HCT116 (cell line): Measurements from ENCODE around the gene SF3B1. TPM values are rescaled to one million over a fixed set of nuclear protein-coding genes. Genes with fewer than 3 reads are reported as not detected.

Experiments used
- ATAC-seq: fragments of 200-7000 bp; cut with Tn5 transposase; 2 replicates; pipeline ENCODE4 v1.9.1; 2020; ENCODE audit warnings: mild to moderate bottlenecking, moderate library complexity
- Bru-seq: library from RNA; stranded (reverse); fragments of 400-500 nt; gene quantifications from one replicate; lab custom pipeline; 2021; lab: Mats Ljungman, UMichigan
- BruChase-seq, 2 experiments: library from RNA; stranded (reverse); fragments of 400-500 nt; gene quantifications; one replicate each; lab custom pipeline; 2021; lab: Mats Ljungman, UMichigan
- BruUV-seq: library from RNA; stranded (reverse); fragments of 400-500 nt; replicated peaks from 2 replicates; lab custom pipeline; 2021; lab: Mats Ljungman, UMichigan
- CTCF ChIA-PET: fragments of 300-600 bp; sonication (Branson Sonifier 250); formaldehyde crosslinking; loops from one replicate; lab custom pipeline; 2021; ENCODE audit warnings: antibody characterized with exemption; lab: Charles Lee
- POLR2A ChIA-PET: fragments of 300-600, 350-600 bp; sonication (Branson Sonifier 250); formaldehyde crosslinking; loops from one replicate; lab custom pipeline; 2021; ENCODE audit warnings: antibody characterized with exemption; lab: Charles Lee
- RAD21 ChIA-PET, 2 experiments: fragments of 300-600 bp; sonication (Branson Sonifier 250); formaldehyde crosslinking; loops; one replicate each; lab custom pipeline; 2023; ENCODE audit warnings: low total read pairs in 2 of 2; ENCODE audit not compliant: uncharacterized antibody in 2 of 2, unreplicated experiment in 2 of 2, low non-redundant PET in 1 of 2; lab: Charles Lee
- DNase-seq: peaks from one replicate; pipeline ENCODE4 v3.0.0-alpha.2; 2010; ENCODE audit warnings: low read depth, low spot score
- H2AFZ ChIP-seq: fragments of 200-600 bp; shearing (Covaris generic), sonication (generic); 2 replicates; pipeline ENCODE4 v1.6.1; 2017; ENCODE audit warnings: low read depth, mixed run types, mixed read lengths, antibody characterized with exemption, low read length; ENCODE audit not compliant: poor library complexity, severe bottlenecking
- H3K27ac ChIP-seq: 2 replicates; pipeline ENCODE4 v1.5.1; 2012; ENCODE audit warnings: low read depth, low read length
- H3K27me3 ChIP-seq: fragments of 200-600 bp; sonication (generic); 2 replicates; pipeline ENCODE4 v1.6.1; 2016; ENCODE audit warnings: mixed run types, low read length, mixed read lengths; ENCODE audit not compliant: insufficient read depth
- H3K36me3 ChIP-seq, 2 experiments: fragments of 200-500 bp in 1 of 2; fragments of 200-600 bp in 1 of 2; sonication (Bioruptor generic) in 1 of 2; sonication (generic) in 1 of 2; 2 replicates each; pipeline versions ENCODE4 v1.5.1 to v1.6.1; 2014 to 2016; ENCODE audit warnings: low read length in 2 of 2, inconsistent platforms in 1 of 2, mixed read lengths in 1 of 2, mixed run types in 1 of 2; ENCODE audit not compliant: insufficient read depth in 2 of 2, control insufficient read depth in 1 of 2
- H3K4me1 ChIP-seq, 2 experiments: fragments of 200-600 bp in 1 of 2; sonication (generic) in 1 of 2; 2 replicates each; pipeline versions ENCODE4 v1.5.1 to v1.6.1; 2012 to 2017; ENCODE audit warnings: low read length in 2 of 2, inconsistent platforms in 1 of 2, mild to moderate bottlenecking in 1 of 2, mixed read lengths in 1 of 2, mixed run types in 1 of 2, moderate library complexity in 1 of 2; ENCODE audit not compliant: insufficient read depth in 2 of 2, control insufficient read depth in 1 of 2
- H3K4me2 ChIP-seq: fragments of 200-600 bp; sonication (generic); 2 replicates; pipeline ENCODE4 v1.6.1; 2017; ENCODE audit warnings: mixed run types, low read length, mixed read lengths
- H3K4me3 ChIP-seq, 2 experiments: fragments of 200-600 bp in 1 of 2; sonication (generic) in 1 of 2; replicated peaks in 1 of 2; 2 replicates each; pipeline ENCODE4 v1.5.1; 2011 to 2016; ENCODE audit warnings: low read length in 2 of 2, control low read depth in 1 of 2, low read depth in 1 of 2, mild to moderate bottlenecking in 1 of 2, mixed read lengths in 1 of 2, mixed run types in 1 of 2
- H3K79me2 ChIP-seq: fragments of 200-600 bp; sonication (generic); 2 replicates; pipeline ENCODE4 v1.6.1; 2017; ENCODE audit warnings: mild to moderate bottlenecking, mixed run types, low read length, moderate library complexity, mixed read lengths; ENCODE audit not compliant: insufficient read depth
- H3K9ac ChIP-seq: fragments of 200-600 bp; sonication (generic); 2 replicates; pipeline ENCODE4 v1.6.1; 2016; ENCODE audit warnings: low read length, mixed read lengths
- H3K9me2 ChIP-seq: fragments of 200-600 bp; sonication (generic), shearing (Covaris generic); 2 replicates; pipeline ENCODE4 v1.6.1; 2017; ENCODE audit warnings: mixed run types, mild to moderate bottlenecking, moderate library complexity; ENCODE audit not compliant: insufficient read depth
- H3K9me3 ChIP-seq, 2 experiments: fragments of 200-500 bp in 1 of 2; fragments of 200-600 bp in 1 of 2; sonication (Bioruptor generic) in 1 of 2; sonication (generic) in 1 of 2; 2 replicates each; pipeline ENCODE4 v1.6.1; 2014 to 2017; ENCODE audit warnings: low read length in 2 of 2, mixed read lengths in 2 of 2, inconsistent platforms in 1 of 2, low read depth in 1 of 2, mild to moderate bottlenecking in 1 of 2, mixed run types in 1 of 2, moderate library complexity in 1 of 2; ENCODE audit not compliant: control insufficient read depth in 1 of 2, insufficient read depth in 1 of 2
- H4K20me1 ChIP-seq: fragments of 200-600 bp; sonication (generic), shearing (Covaris generic); 2 replicates; pipeline ENCODE4 v1.6.1; 2017; ENCODE audit warnings: mixed run types, mild to moderate bottlenecking, moderate library complexity; ENCODE audit not compliant: insufficient read depth
- EZH2 ChIP-seq: fragments of 200-600 bp; sonication (generic); IDR thresholded peaks from 2 replicates; pipeline ENCODE4 v1.6.1; 2017; ENCODE audit warnings: antibody characterized with exemption, mixed run types
- FOSL1 ChIP-seq: IDR thresholded peaks from 2 replicates; pipeline ENCODE4 v1.6.1; 2012; ENCODE audit warnings: low read depth
- POLR2A ChIP-seq: IDR thresholded peaks from 2 replicates; pipeline ENCODE4 v1.7.0; 2011; ENCODE audit warnings: borderline replicate concordance; ENCODE audit not compliant: insufficient read depth, insufficient read length; ENCODE audit errors: extremely low read depth
- POLR2AphosphoS5 ChIP-seq: IDR thresholded peaks from 2 replicates; pipeline ENCODE4 v1.6.1; 2011; ENCODE audit warnings: mild to moderate bottlenecking, low read depth, low read length, moderate library complexity
- SIN3A ChIP-seq: IDR thresholded peaks from 2 replicates; pipeline ENCODE4 v1.6.1; 2012; ENCODE audit warnings: low read depth
- SP1 ChIP-seq: IDR thresholded peaks from 2 replicates; pipeline ENCODE4 v1.6.1; 2012; ENCODE audit warnings: low read depth
- ZNF274 ChIP-seq: fragments of 200-500 bp; sonication (Bioruptor generic); IDR thresholded peaks from 2 replicates; pipeline ENCODE4 v1.6.1; 2014; ENCODE audit warnings: mild to moderate bottlenecking, low read depth, low read length, inconsistent platforms
- intact Hi-C: fragments of 100-400 bp; cut with micrococcal nuclease; formaldehyde crosslinking; loops from 2 replicates; pipeline ENCODE4 v1.10.0; 2022
- long read RNA-seq: library from polyadenylated mRNA; unstranded; transcript quantifications from one replicate; pipeline ENCODE4 v2.0.0, GENCODE V29; 2021; ENCODE audit not compliant: unreplicated experiment
- polyA plus RNA-seq: library from polyadenylated mRNA; unstranded; fragments of >200 nt; gene quantifications from 2 replicates; pipeline ENCODE4 v1.2.1, GENCODE V29; 2012; ENCODE audit warnings: missing spikeins
- total RNA-seq: library from RNA; stranded (reverse); gene quantifications from one replicate; pipeline ENCODE4 v1.2.1, GENCODE V29; 2021; ENCODE audit not compliant: unreplicated experiment
- TF ChIP-seq, protein P1 (sequence below): IDR thresholded peaks from 2 replicates; pipeline ENCODE4 v1.6.1; 2011; ENCODE audit warnings: mild to moderate bottlenecking, low read length, moderate library complexity; ENCODE audit not compliant: insufficient replicate concordance; ENCODE audit errors: extremely low read depth
- TF ChIP-seq, protein P2 (sequence below), 3 experiments: fragments of 200-600 bp in 1 of 3; sonication (generic) in 1 of 3; IDR thresholded peaks in 2 of 3; conservative IDR thresholded peaks in 1 of 3; 2 replicates each; pipeline ENCODE4 v1.5.1; 2012 to 2017; ENCODE audit warnings: low read depth in 2 of 3, low read length in 2 of 3, antibody characterized with exemption in 1 of 3, borderline replicate concordance in 1 of 3, control low read depth in 1 of 3, mild to moderate bottlenecking in 1 of 3, mixed read lengths in 1 of 3, mixed run types in 1 of 3, moderate library complexity in 1 of 3; ENCODE audit not compliant: insufficient read depth in 1 of 3

The SF3B1 gene, protein sequence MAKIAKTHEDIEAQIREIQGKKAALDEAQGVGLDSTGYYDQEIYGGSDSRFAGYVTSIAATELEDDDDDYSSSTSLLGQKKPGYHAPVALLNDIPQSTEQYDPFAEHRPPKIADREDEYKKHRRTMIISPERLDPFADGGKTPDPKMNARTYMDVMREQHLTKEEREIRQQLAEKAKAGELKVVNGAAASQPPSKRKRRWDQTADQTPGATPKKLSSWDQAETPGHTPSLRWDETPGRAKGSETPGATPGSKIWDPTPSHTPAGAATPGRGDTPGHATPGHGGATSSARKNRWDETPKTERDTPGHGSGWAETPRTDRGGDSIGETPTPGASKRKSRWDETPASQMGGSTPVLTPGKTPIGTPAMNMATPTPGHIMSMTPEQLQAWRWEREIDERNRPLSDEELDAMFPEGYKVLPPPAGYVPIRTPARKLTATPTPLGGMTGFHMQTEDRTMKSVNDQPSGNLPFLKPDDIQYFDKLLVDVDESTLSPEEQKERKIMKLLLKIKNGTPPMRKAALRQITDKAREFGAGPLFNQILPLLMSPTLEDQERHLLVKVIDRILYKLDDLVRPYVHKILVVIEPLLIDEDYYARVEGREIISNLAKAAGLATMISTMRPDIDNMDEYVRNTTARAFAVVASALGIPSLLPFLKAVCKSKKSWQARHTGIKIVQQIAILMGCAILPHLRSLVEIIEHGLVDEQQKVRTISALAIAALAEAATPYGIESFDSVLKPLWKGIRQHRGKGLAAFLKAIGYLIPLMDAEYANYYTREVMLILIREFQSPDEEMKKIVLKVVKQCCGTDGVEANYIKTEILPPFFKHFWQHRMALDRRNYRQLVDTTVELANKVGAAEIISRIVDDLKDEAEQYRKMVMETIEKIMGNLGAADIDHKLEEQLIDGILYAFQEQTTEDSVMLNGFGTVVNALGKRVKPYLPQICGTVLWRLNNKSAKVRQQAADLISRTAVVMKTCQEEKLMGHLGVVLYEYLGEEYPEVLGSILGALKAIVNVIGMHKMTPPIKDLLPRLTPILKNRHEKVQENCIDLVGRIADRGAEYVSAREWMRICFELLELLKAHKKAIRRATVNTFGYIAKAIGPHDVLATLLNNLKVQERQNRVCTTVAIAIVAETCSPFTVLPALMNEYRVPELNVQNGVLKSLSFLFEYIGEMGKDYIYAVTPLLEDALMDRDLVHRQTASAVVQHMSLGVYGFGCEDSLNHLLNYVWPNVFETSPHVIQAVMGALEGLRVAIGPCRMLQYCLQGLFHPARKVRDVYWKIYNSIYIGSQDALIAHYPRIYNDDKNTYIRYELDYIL
- total RNA-seq (282 TPM), Bru-seq, nascent RNA (percentile 97 among the genes with signal in this experiment), BruChase-seq, experiment 1, labeled RNA remaining after a 6-hour chase (percentile 99 among the genes with signal in this experiment), BruChase-seq, experiment 2, labeled RNA remaining after a 2-hour chase (percentile 97 among the genes with signal in this experiment)
- 194 and 213 TPM in 2 replicates for polyA plus RNA-seq
- long read RNA-seq, full-length matches to known transcripts = 277 of 450 reads
- long read RNA-seq, partial matches to known transcripts = 133 of 450 reads
- long read RNA-seq, other reads (novel, unspliced or antisense) = 40 of 450 reads

DNA sequence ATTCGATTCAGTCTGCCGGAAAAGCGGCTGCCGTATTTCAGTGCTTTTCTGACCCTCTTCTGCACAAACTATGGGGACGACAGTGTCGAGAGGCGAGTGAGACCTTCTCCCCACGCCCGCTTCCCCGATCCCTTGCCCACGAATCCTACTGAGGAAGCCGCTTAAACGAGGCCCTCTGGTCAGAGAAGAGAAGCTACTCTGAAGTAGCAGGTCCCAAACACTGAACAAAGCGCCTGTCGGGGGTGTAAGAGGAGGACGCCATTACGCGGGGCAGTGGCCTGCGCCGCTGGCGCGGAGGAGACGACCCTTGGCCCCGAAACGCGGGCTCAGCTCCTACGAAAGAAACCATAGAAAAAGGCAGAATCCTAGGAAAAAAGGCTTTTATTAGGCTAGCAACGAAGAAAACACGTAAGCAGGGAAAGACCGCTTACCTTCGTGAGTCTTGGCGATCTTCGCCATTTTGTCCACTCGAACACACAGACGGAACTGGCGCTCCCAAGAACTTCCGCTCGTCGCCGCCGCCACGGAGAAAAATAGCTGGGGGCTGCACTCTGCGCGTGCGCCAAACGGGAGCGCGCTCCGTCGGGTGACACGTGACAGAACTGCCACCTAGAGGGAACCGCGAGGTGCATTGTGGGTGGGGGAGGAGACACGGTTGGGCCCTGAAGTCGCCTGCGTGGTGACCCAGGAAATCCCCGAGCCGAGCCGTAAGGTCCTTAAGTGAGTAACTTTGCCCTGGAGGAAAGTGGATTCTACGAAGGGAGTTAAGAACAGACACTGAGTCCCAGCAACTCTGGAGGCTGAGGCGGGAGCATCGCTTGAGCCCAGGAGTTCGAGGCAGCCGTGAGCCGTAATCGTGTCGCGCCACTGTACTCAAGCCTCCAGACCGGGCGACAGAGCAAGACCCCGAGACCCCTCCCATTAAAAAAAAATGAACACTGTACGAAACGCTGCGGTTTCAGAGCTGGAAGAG is at the start of gene SF3B1:
SF3B1 (minus strand) TSS at position 488 of the 973 bp plus-strand sequence; CDS start at position 459, 29 bp downstream.
- ChIA-PET RAD21 (no interaction called here), CTCF (no interaction called here), POLR2A (interaction anchor here (0.8 to 1.3 kb wide), 6 partner anchors 10 to 22 kb away, joined by 3 to 14 read pairs (median 3); partner anchors contain the start of gene COQ10B)
- H3K27me3 ChIP-seq = no peaks in the 10 kb centered on the region
- H2AFZ ChIP-seq = peak within 1 kb of the TSS; percentile 28
- no peaks in the 10 kb centered on the region for H3K9me2 ChIP-seq
- H3K27ac ChIP-seq = peak within 1 kb of the TSS; percentile 78
- no TSS peak for BruUV-seq
- H3K4me3 ChIP-seq = peak within 1 kb of the TSS; percentile 84 to 100
- peak; percentile 95 for DNase-seq
- no peaks in the 10 kb centered on the region for H3K9me3 ChIP-seq
- 0 out of 4 replicates have a peak, but pooled peaks cover 0 to 2% of the 10 kb centered on the region in 2 experiments for H3K36me3 ChIP-seq
- peak within 1 kb of the TSS; percentile 67 for H3K4me2 ChIP-seq
- peaks cover 6 to 22% of the 10 kb centered on the region in 2 experiments; a peak in 2 of 4 replicates for H3K4me1 ChIP-seq
- H3K9ac ChIP-seq = peak within 1 kb of the TSS; percentile 94
- ATAC-seq = peak; percentile 93
- peaks cover 15% of the 10 kb centered on the region for H4K20me1 ChIP-seq
- H3K79me2 ChIP-seq = peaks cover 61% of the 10 kb centered on the region
- intact Hi-C loops = loop anchor here (1.0 kb wide), 1 partner anchor 18 kb away; the partner anchor contains the start of gene COQ10B
- TF ChIP-seq, protein P1, sequence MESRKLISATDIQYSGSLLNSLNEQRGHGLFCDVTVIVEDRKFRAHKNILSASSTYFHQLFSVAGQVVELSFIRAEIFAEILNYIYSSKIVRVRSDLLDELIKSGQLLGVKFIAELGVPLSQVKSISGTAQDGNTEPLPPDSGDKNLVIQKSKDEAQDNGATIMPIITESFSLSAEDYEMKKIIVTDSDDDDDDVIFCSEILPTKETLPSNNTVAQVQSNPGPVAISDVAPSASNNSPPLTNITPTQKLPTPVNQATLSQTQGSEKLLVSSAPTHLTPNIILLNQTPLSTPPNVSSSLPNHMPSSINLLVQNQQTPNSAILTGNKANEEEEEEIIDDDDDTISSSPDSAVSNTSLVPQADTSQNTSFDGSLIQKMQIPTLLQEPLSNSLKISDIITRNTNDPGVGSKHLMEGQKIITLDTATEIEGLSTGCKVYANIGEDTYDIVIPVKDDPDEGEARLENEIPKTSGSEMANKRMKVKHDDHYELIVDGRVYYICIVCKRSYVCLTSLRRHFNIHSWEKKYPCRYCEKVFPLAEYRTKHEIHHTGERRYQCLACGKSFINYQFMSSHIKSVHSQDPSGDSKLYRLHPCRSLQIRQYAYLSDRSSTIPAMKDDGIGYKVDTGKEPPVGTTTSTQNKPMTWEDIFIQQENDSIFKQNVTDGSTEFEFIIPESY = no peak
- TF ChIP-seq FOSL1 (no peak), SP1 (no peak), ZNF274 (no peak), SIN3A (peak; percentile 64; the same call in 1 of the 2 replicates), POLR2A (peak; percentile 92), EZH2 (no peak), POLR2AphosphoS5 (peak; percentile 96)
- TF ChIP-seq, protein P2, sequence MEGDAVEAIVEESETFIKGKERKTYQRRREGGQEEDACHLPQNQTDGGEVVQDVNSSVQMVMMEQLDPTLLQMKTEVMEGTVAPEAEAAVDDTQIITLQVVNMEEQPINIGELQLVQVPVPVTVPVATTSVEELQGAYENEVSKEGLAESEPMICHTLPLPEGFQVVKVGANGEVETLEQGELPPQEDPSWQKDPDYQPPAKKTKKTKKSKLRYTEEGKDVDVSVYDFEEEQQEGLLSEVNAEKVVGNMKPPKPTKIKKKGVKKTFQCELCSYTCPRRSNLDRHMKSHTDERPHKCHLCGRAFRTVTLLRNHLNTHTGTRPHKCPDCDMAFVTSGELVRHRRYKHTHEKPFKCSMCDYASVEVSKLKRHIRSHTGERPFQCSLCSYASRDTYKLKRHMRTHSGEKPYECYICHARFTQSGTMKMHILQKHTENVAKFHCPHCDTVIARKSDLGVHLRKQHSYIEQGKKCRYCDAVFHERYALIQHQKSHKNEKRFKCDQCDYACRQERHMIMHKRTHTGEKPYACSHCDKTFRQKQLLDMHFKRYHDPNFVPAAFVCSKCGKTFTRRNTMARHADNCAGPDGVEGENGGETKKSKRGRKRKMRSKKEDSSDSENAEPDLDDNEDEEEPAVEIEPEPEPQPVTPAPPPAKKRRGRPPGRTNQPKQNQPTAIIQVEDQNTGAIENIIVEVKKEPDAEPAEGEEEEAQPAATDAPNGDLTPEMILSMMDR (IDR thresholded peaks at IDR 0.05 in 2 of 3, conservative IDR thresholded peaks at IDR 0.05 in 1 of 3; ENCODE audit: borderline replicate concordance in 1 of 3, insufficient read depth in 1 of 3, low read depth in 2 of 3, low read length in 2 of 3) = no peak
